Caco-2 (cell line): Measurements from ENCODE around the gene ACAD8. TPM values are rescaled to one million over a fixed set of nuclear protein-coding genes. Genes with fewer than 3 reads are reported as not detected.

Experiments used
- BruUV-seq: library from RNA; stranded (reverse); fragments of 400-500 nt; replicated peaks from 2 replicates; lab custom pipeline; 2021; lab: Mats Ljungman, UMichigan
- CTCF ChIA-PET: fragments of 300-600 bp; sonication (Branson Sonifier 250); formaldehyde crosslinking; loops from one replicate; lab custom pipeline; 2022; ENCODE audit warnings: antibody characterized with exemption; lab: Charles Lee
- POLR2A ChIA-PET: fragments of 300-600 bp; sonication (Branson Sonifier 250); formaldehyde crosslinking; loops from one replicate; lab custom pipeline; 2022; ENCODE audit warnings: antibody characterized with exemption; lab: Charles Lee
- DNase-seq, 2 experiments: peaks; one replicate each; pipeline versions ENCODE4 v3.0.0 to v3.0.0-alpha.2; 2020 to 2022
- H3K27me3 ChIP-seq: replicated peaks from 2 replicates; pipeline ENCODE4 v1.6.0; 2011; ENCODE audit warnings: low read length; ENCODE audit not compliant: control insufficient read depth, insufficient read depth
- H3K36me3 ChIP-seq: 2 replicates; pipeline ENCODE4 v1.5.1; 2011; ENCODE audit warnings: low read length; ENCODE audit not compliant: control insufficient read depth, insufficient read depth
- H3K4me1 ChIP-seq: fragments of 250-450 bp; sonication (Bioruptor Pico); 2 replicates; pipeline ENCODE4 v1.5.1; 2020; ENCODE audit warnings: mild to moderate bottlenecking
- H3K4me3 ChIP-seq: 2 replicates; pipeline ENCODE4 v1.5.1; 2011; ENCODE audit warnings: low read depth, mild to moderate bottlenecking, control low read depth, low read length
- H3K9me3 ChIP-seq: fragments of 250-450 bp; sonication (Bioruptor Pico); 2 replicates; pipeline ENCODE4 v1.5.1; 2020; ENCODE audit warnings: mild to moderate bottlenecking, moderate library complexity
- H3K27ac Mint-ChIP-seq: one replicate; pipeline ENCODE4 v1.8.0; 2022; ENCODE audit warnings: mixed read lengths; ENCODE audit not compliant: unreplicated experiment
- H3K27me3 Mint-ChIP-seq: one replicate; pipeline ENCODE4 v1.8.0; 2022; ENCODE audit warnings: mixed read lengths; ENCODE audit not compliant: insufficient read depth, unreplicated experiment
- H3K36me3 Mint-ChIP-seq: one replicate; pipeline ENCODE4 v1.8.0; 2022; ENCODE audit warnings: mild to moderate bottlenecking, mixed read lengths; ENCODE audit not compliant: insufficient read depth, unreplicated experiment
- H3K4me1 Mint-ChIP-seq: one replicate; pipeline ENCODE4 v1.8.0; 2022; ENCODE audit warnings: low read depth, mixed read lengths; ENCODE audit not compliant: unreplicated experiment
- H3K4me3 Mint-ChIP-seq: one replicate; pipeline ENCODE4 v1.8.0; 2022; ENCODE audit warnings: mild to moderate bottlenecking, moderate library complexity, mixed read lengths; ENCODE audit not compliant: unreplicated experiment
- H3K9me3 Mint-ChIP-seq: one replicate; pipeline ENCODE4 v1.8.0; 2022; ENCODE audit warnings: mixed read lengths; ENCODE audit not compliant: unreplicated experiment
- CTCF ChIP-seq, 2 experiments: fragments of 200-600 bp in 1 of 2; IDR thresholded peaks; 1 replicate in 1 of 2; 2 replicates in 1 of 2; pipeline versions ENCODE4 v1.5.1 to v1.8.0; 2011 to 2022; ENCODE audit warnings: antibody characterized with exemption in 1 of 2, control low read depth in 1 of 2, inconsistent platforms in 1 of 2, low read depth in 1 of 2, low read length in 1 of 2, mild to moderate bottlenecking in 1 of 2, moderate library complexity in 1 of 2; ENCODE audit not compliant: insufficient read depth in 1 of 2, severe bottlenecking in 1 of 2, unreplicated experiment in 1 of 2
- intact Hi-C: fragments of 100-400 bp; cut with micrococcal nuclease; formaldehyde crosslinking; loops from one replicate; pipeline ENCODE4 v1.10.0; 2022; ENCODE audit not compliant: unreplicated experiment
- total RNA-seq: library from RNA; stranded (reverse); gene quantifications from 2 replicates; pipeline ENCODE4 v1.2.3, GENCODE V29; 2022

Gene ACAD8
- total RNA-seq, 1 experiment from 2014 or later = 52.0 TPM

GRCh38 chr11:134242376-134242775 is 11.0 kb upstream of the ACAD8 start:
- ChIA-PET POLR2A (no interaction called here), CTCF (interaction anchor here (1.0 kb wide), 1 partner anchor 20 kb away, joined by 3 read pairs; no protein-coding TSS in a partner anchor)
- H3K4me3 Mint-ChIP-seq = no peak overlapping the region
- Histone ChIP-seq H3K9me3 (no peaks in the 10 kb centered on the region), H3K4me1 (no peaks in the 10 kb centered on the region), H3K4me3 (no peak overlapping the region), H3K36me3 (0 out of 2 replicates have a peak, but pooled peaks cover 3% of the 10 kb centered on the region), H3K27me3 (no peaks in the 10 kb centered on the region)
- no peaks in the 10 kb centered on the region for H3K4me1 Mint-ChIP-seq
- no peak overlapping the region for H3K27ac Mint-ChIP-seq
- DNase-seq = peak in 1 of 2 experiments; percentile 24
- peaks cover 34% of the 10 kb centered on the region for H3K36me3 Mint-ChIP-seq
- no peaks in the 10 kb centered on the region for H3K27me3 Mint-ChIP-seq
- no peak for TF ChIP-seq CTCF (IDR thresholded peaks at IDR 0.05; ENCODE audit: insufficient read depth in 1 of 2, low read depth in 1 of 2, low read length in 1 of 2, severe bottlenecking in 1 of 2, unreplicated experiment in 1 of 2)
- intact Hi-C loops = no loop called here
- no TSS peak for BruUV-seq
- H3K9me3 Mint-ChIP-seq = no peaks in the 10 kb centered on the region

GRCh38 chr11:134243913-134244312 is 9.5 kb upstream of the ACAD8 start:
- H3K9me3 ChIP-seq = no peaks in the 10 kb centered on the region
- intact Hi-C loops = loop anchor here (1.0 to 2.0 kb wide), 2 partner anchors 19 to 37 kb away; partner anchors contain the start of gene VPS26B
- no peaks in the 10 kb centered on the region for H3K27me3 Mint-ChIP-seq
- no peaks in the 10 kb centered on the region for H3K27me3 ChIP-seq
- ChIA-PET CTCF (interaction anchor here (1.0 to 2.2 kb wide), 7 partner anchors 9 to 316 kb away, joined by 3 to 14 read pairs (median 3); partner anchors contain the start of genes ACAD8, NCAPD3, THYN1 and VPS26B), POLR2A (no interaction called here)
- no TSS peak for BruUV-seq
- H3K4me1 Mint-ChIP-seq = no peaks in the 10 kb centered on the region
- H3K9me3 Mint-ChIP-seq = no peaks in the 10 kb centered on the region
- DNase-seq = peak in 1 of 2 experiments; percentile 16
- H3K4me3 ChIP-seq = no peak overlapping the region
- H3K4me3 Mint-ChIP-seq = no peak overlapping the region
- no peak overlapping the region for H3K27ac Mint-ChIP-seq
- H3K36me3 ChIP-seq = 0 out of 2 replicates have a peak, but pooled peaks cover 3% of the 10 kb centered on the region
- TF ChIP-seq CTCF (IDR thresholded peaks at IDR 0.05; ENCODE audit: insufficient read depth in 1 of 2, low read depth in 1 of 2, low read length in 1 of 2, severe bottlenecking in 1 of 2, unreplicated experiment in 1 of 2) = no peak
- H3K36me3 Mint-ChIP-seq = peaks cover 41% of the 10 kb centered on the region
- no peaks in the 10 kb centered on the region for H3K4me1 ChIP-seq

- intact Hi-C loops = loop anchor here (1.0 to 2.0 kb wide), 2 partner anchors 20 to 37 kb away; partner anchors contain the start of gene VPS26B
- Histone ChIP-seq H3K4me1 (no peaks in the 10 kb centered on the region), H3K9me3 (no peaks in the 10 kb centered on the region), H3K4me3 (no peak overlapping the region), H3K36me3 (no peaks in the 10 kb centered on the region), H3K27me3 (no peaks in the 10 kb centered on the region)
- POLR2A ChIA-PET = interaction anchor here (0.6 kb wide), 1 partner anchor 20 kb away, joined by 5 read pairs; the partner anchor contains the start of genes NCAPD3 and VPS26B
- H3K27me3 Mint-ChIP-seq = no peaks in the 10 kb centered on the region
- CTCF ChIA-PET = interaction anchor here (1.0 to 2.2 kb wide), 7 partner anchors 9 to 317 kb away, joined by 3 to 14 read pairs (median 3); partner anchors contain the start of genes ACAD8, NCAPD3, THYN1 and VPS26B
- H3K36me3 Mint-ChIP-seq = peaks cover 46% of the 10 kb centered on the region
- peak; percentile 78 to 80 for TF ChIP-seq CTCF (IDR thresholded peaks at IDR 0.05; ENCODE audit: insufficient read depth in 1 of 2, low read depth in 1 of 2, low read length in 1 of 2, severe bottlenecking in 1 of 2, unreplicated experiment in 1 of 2)
- no peak overlapping the region for H3K4me3 Mint-ChIP-seq
- H3K27ac Mint-ChIP-seq = no peak overlapping the region
- H3K4me1 Mint-ChIP-seq = no peaks in the 10 kb centered on the region
- BruUV-seq = no TSS peak
- no peaks in the 10 kb centered on the region for H3K9me3 Mint-ChIP-seq
- peak; percentile 48 to 52 for DNase-seq
Observed at GRCh38 chr11:134244593-134244992, 8.8 kb upstream of the ACAD8 start.
